Activated CD8-positive, alpha-beta memory T cell treated with anti-CD3 and anti-CD28 coated beads for 48 hours (primary cell): Measurements from ENCODE around the gene RHBDD3.
A peak's percentile ranks its signal among the peaks of the same experiment; 100 is the strongest.
"Not testable (repeated sequence)": the region's sequence is repeated elsewhere in the genome, so short reads cannot be mapped to it uniquely, and the experiment has no call there.

Experiments used
- DNase-seq, 3 experiments: peaks; one replicate each; pipeline ENCODE4 v3.0.0-alpha.2; 2020; ENCODE audit warnings: low read depth in 2 of 3, low spot score in 2 of 3

The RHBDD3 gene

GRCh38 chr22:29251981-29252911 is 15.5 kb downstream of the RHBDD3 start:
- DNase-seq: no peak

GRCh38 chr22:29251265-29251664 is 16.5 kb downstream of the RHBDD3 start:
- DNase-seq: no peak

- DNase-seq: not testable (repeated sequence)
Measured at GRCh38 chr22:29247891-29248290, 19.9 kb downstream of the RHBDD3 start.

GRCh38 chr22:29245626-29246385 is 22.0 kb downstream of the RHBDD3 start:
- DNase-seq: peak in 2 of 3 experiments; percentile 40 to 52

- DNase-seq: no peak
Measured at GRCh38 chr22:29244785-29245625, 22.8 kb downstream of the RHBDD3 start.

- no peak for DNase-seq
Measured at GRCh38 chr22:29243874-29244446, 23.8 kb downstream of the RHBDD3 start.

- not testable (repeated sequence) for DNase-seq
Measured at GRCh38 chr22:29240481-29240880, 27.3 kb downstream of the RHBDD3 start.

- DNase-seq: no peak
Measured at GRCh38 chr22:29233277-29233877, 34.4 kb downstream of the RHBDD3 start.

- DNase-seq: no peak
Measured at GRCh38 chr22:29231971-29232959, 35.5 kb downstream of the RHBDD3 start.

GRCh38 chr22:29230972-29231875 is 36.6 kb downstream of the RHBDD3 start:
- no peak for DNase-seq

GRCh38 chr22:29226351-29226981 is 41.3 kb downstream of the RHBDD3 start:
- DNase-seq: no peak

- no peak for DNase-seq
Measured at GRCh38 chr22:29225422-29226090, 42.2 kb downstream of the RHBDD3 start.

GRCh38 chr22:29224859-29225410 is 42.8 kb downstream of the RHBDD3 start:
- DNase-seq: no peak

- no peak for DNase-seq
Measured at GRCh38 chr22:29224121-29224858, 43.5 kb downstream of the RHBDD3 start.

- DNase-seq: no peak
Measured at GRCh38 chr22:29219881-29220670, 47.7 kb downstream of the RHBDD3 start.
